NT2/D1 (cell line): Measurements from ENCODE around the gene ADORA1.
A peak's percentile ranks its signal among the peaks of the same experiment; 100 is the strongest.

ENCODE experiments used
- DNase-seq: peaks from one replicate; pipeline ENCODE4 v3.0.0-alpha.2; 2011; ENCODE audit warnings: low read depth, low spot score
- H3K27me3 ChIP-seq: 2 replicates; pipeline ENCODE4 v1.6.0; 2011; ENCODE audit warnings: mild to moderate bottlenecking; ENCODE audit not compliant: insufficient read length, insufficient read depth
- H3K36me3 ChIP-seq: 2 replicates; pipeline ENCODE4 v1.6.1; 2011; ENCODE audit warnings: mild to moderate bottlenecking, low read length, mixed read lengths; ENCODE audit not compliant: insufficient read depth, insufficient read length
- H3K4me1 ChIP-seq: 2 replicates; pipeline ENCODE4 v1.5.1; 2011; ENCODE audit not compliant: insufficient read depth, insufficient read length
- H3K4me3 ChIP-seq: 2 replicates; pipeline ENCODE4 v1.5.1; 2011; ENCODE audit warnings: low read depth; ENCODE audit not compliant: insufficient read length
- H3K9ac ChIP-seq: 2 replicates; pipeline ENCODE4 v1.6.0; 2011; ENCODE audit warnings: low read depth; ENCODE audit not compliant: insufficient read length
- H3K9me3 ChIP-seq: 2 replicates; pipeline ENCODE4 v1.5.1; 2011; ENCODE audit warnings: mild to moderate bottlenecking, low read length; ENCODE audit not compliant: insufficient read depth
- SUZ12 ChIP-seq: IDR thresholded peaks from 2 replicates; pipeline ENCODE4 v1.6.1; 2011; ENCODE audit not compliant: insufficient read length, insufficient read depth; ENCODE audit errors: extremely low read depth
- YY1 ChIP-seq: IDR thresholded peaks from 2 replicates; pipeline ENCODE4 v1.6.1; 2011; ENCODE audit not compliant: insufficient read length, insufficient read depth
- ZNF274 ChIP-seq: IDR thresholded peaks from 2 replicates; pipeline ENCODE4 v1.6.1; 2011; ENCODE audit warnings: mild to moderate bottlenecking, low read depth, low read length

Gene ADORA1

GRCh38 chr1:203146042-203146369, 18.5 kb downstream of the ADORA1 start:
- H3K4me3 ChIP-seq, result no peak overlapping the region
- no peaks in the 10 kb centered on the region for H3K27me3 ChIP-seq
- peaks cover 9% of the 10 kb centered on the region; the same call in 1 of the 2 replicates for H3K9me3 ChIP-seq
- H3K36me3 ChIP-seq, result peaks cover 13% of the 10 kb centered on the region
- no peak for TF ChIP-seq SUZ12
- TF ChIP-seq ZNF274, result no peak
- TF ChIP-seq YY1, result no peak
- H3K9ac ChIP-seq, result no peak overlapping the region
- peaks cover 51% of the 10 kb centered on the region for H3K4me1 ChIP-seq
- no peak for DNase-seq

GRCh38 chr1:203146537-203146936, 19.0 kb downstream of the ADORA1 start:
- no peak for TF ChIP-seq ZNF274
- TF ChIP-seq SUZ12, result no peak
- no peak for TF ChIP-seq YY1
- no peaks in the 10 kb centered on the region for H3K27me3 ChIP-seq
- peaks cover 13% of the 10 kb centered on the region for H3K36me3 ChIP-seq
- H3K4me3 ChIP-seq, result no peak overlapping the region
- H3K9me3 ChIP-seq, result peaks cover 9% of the 10 kb centered on the region; the same call in 1 of the 2 replicates
- DNase-seq, result no peak
- H3K4me1 ChIP-seq, result peaks cover 50% of the 10 kb centered on the region
- H3K9ac ChIP-seq, result peak overlapping the region; percentile 12

- TF ChIP-seq YY1, result no peak
- TF ChIP-seq ZNF274, result no peak
- no peak for TF ChIP-seq SUZ12
- Histone ChIP-seq H3K27me3 (no peaks in the 10 kb centered on the region), H3K9me3 (peaks cover 9% of the 10 kb centered on the region; the same call in 1 of the 2 replicates), H3K36me3 (peaks cover 5% of the 10 kb centered on the region), H3K4me1 (peaks cover 52% of the 10 kb centered on the region), H3K4me3 (no peak overlapping the region), H3K9ac (no peak overlapping the region)
- no peak for DNase-seq
These were observed 19.9 kb downstream of the ADORA1 start for GRCh38 chr1:203147376-203147775.

- H3K27me3 ChIP-seq, result no peaks in the 10 kb centered on the region
- H3K36me3 ChIP-seq, result peaks cover 4% of the 10 kb centered on the region
- no peak overlapping the region for H3K9ac ChIP-seq
- peaks cover 6% of the 10 kb centered on the region; the same call in 1 of the 2 replicates for H3K9me3 ChIP-seq
- no peak overlapping the region for H3K4me3 ChIP-seq
- peaks cover 60% of the 10 kb centered on the region for H3K4me1 ChIP-seq
- no peak for TF ChIP-seq ZNF274
- no peak for TF ChIP-seq SUZ12
- TF ChIP-seq YY1, result no peak
- no peak for DNase-seq
These were observed 20.6 kb downstream of the ADORA1 start for GRCh38 chr1:203148127-203148526.

GRCh38 chr1:203148579-203148978, 21.1 kb downstream of the ADORA1 start:
- DNase-seq, result no peak
- Histone ChIP-seq H3K36me3 (peaks cover 4% of the 10 kb centered on the region), H3K4me1 (peaks cover 62% of the 10 kb centered on the region), H3K9me3 (peaks cover 2% of the 10 kb centered on the region; the same call in 1 of the 2 replicates), H3K9ac (no peak overlapping the region), H3K4me3 (no peak overlapping the region), H3K27me3 (no peaks in the 10 kb centered on the region)
- no peak for TF ChIP-seq SUZ12
- TF ChIP-seq YY1, result no peak
- no peak for TF ChIP-seq ZNF274

- DNase-seq, result no peak
- H3K9me3 ChIP-seq, result no peaks in the 10 kb centered on the region
- no peak overlapping the region for H3K9ac ChIP-seq
- no peaks in the 10 kb centered on the region for H3K36me3 ChIP-seq
- no peak overlapping the region for H3K4me3 ChIP-seq
- no peaks in the 10 kb centered on the region for H3K27me3 ChIP-seq
- TF ChIP-seq YY1, result no peak
- no peak for TF ChIP-seq SUZ12
- no peak for TF ChIP-seq ZNF274
- H3K4me1 ChIP-seq, result peaks cover 65% of the 10 kb centered on the region
These were observed 21.8 kb downstream of the ADORA1 start for GRCh38 chr1:203149188-203149840.

GRCh38 chr1:203150511-203151297, 23.2 kb downstream of the ADORA1 start:
- H3K4me1 ChIP-seq, result peaks cover 62% of the 10 kb centered on the region
- DNase-seq, result no peak

More at GRCh38 chr1:203150511-203151297, 23.2 kb downstream of the ADORA1 start:
- Histone ChIP-seq H3K9ac (peak overlapping the region; percentile 26), H3K4me3 (no peak overlapping the region), H3K27me3 (no peaks in the 10 kb centered on the region), H3K36me3 (no peaks in the 10 kb centered on the region), H3K9me3 (no peaks in the 10 kb centered on the region)
- TF ChIP-seq ZNF274 (no peak), YY1 (no peak), SUZ12 (no peak)
